Mesenchymal stem cell (in vitro differentiated cells and primary cell): Measurements from ENCODE around the gene LMTK2.

Experiments
- DNase-seq: peaks from one replicate; pipeline ENCODE4 v3.0.0-alpha.2; 2013
- H2AFZ ChIP-seq: one replicate; pipeline ENCODE4 v1.6.1; 2013; ENCODE audit warnings: low read depth, mild to moderate bottlenecking, control low read depth, inconsistent platforms, low read length, moderate library complexity
- H2AK5ac ChIP-seq: 2 replicates; pipeline ENCODE4 v1.6.1; 2013; ENCODE audit warnings: low read length, moderate library complexity, mild to moderate bottlenecking, inconsistent platforms; ENCODE audit not compliant: severe bottlenecking
- H2BK120ac ChIP-seq: one replicate; pipeline ENCODE4 v1.6.1; 2013; ENCODE audit warnings: low read depth, mild to moderate bottlenecking, inconsistent platforms, low read length, moderate library complexity
- H2BK12ac ChIP-seq, 2 experiments: one replicate each; pipeline ENCODE4 v1.6.1; 2013; ENCODE audit warnings: inconsistent platforms in 2 of 2, low read length in 2 of 2, mild to moderate bottlenecking in 2 of 2, moderate library complexity in 2 of 2, control low read depth in 1 of 2
- H2BK15ac ChIP-seq: one replicate; pipeline ENCODE4 v1.6.1; 2013; ENCODE audit warnings: mild to moderate bottlenecking, low read depth, inconsistent platforms; ENCODE audit not compliant: poor library complexity, severe bottlenecking
- H2BK5ac ChIP-seq: 2 replicates; pipeline ENCODE4 v1.6.1; 2013; ENCODE audit warnings: low read depth, mild to moderate bottlenecking, low read length, control low read depth, inconsistent platforms; ENCODE audit not compliant: poor library complexity, severe bottlenecking
- H3K14ac ChIP-seq, 2 experiments: one replicate each; pipeline ENCODE4 v1.6.1; 2013; ENCODE audit warnings: inconsistent platforms in 2 of 2, low read length in 2 of 2, control low read depth in 1 of 2, mild to moderate bottlenecking in 1 of 2, moderate library complexity in 1 of 2
- H3K18ac ChIP-seq, 2 experiments: one replicate each; pipeline ENCODE4 v1.6.1; 2013; ENCODE audit warnings: inconsistent platforms in 2 of 2, low read length in 2 of 2, control low read depth in 1 of 2, low read depth in 1 of 2, mild to moderate bottlenecking in 1 of 2
- H3K23ac ChIP-seq, 2 experiments: one replicate each; pipeline ENCODE4 v1.6.1; 2013; ENCODE audit warnings: inconsistent platforms in 2 of 2, low read length in 2 of 2, mild to moderate bottlenecking in 2 of 2, moderate library complexity in 2 of 2, control low read depth in 1 of 2
- H3K27ac ChIP-seq: 2 replicates; pipeline ENCODE4 v1.5.1; 2013; ENCODE audit warnings: mild to moderate bottlenecking, moderate library complexity, low read length, control low read depth, inconsistent platforms; ENCODE audit not compliant: poor library complexity, severe bottlenecking
- H3K27me3 ChIP-seq, 2 experiments: 2 replicates each; pipeline versions ENCODE4 v1.6.1 to v1.7.0; 2013; ENCODE audit warnings: low read length in 2 of 2, mild to moderate bottlenecking in 2 of 2, moderate library complexity in 2 of 2, control low read depth in 1 of 2, inconsistent platforms in 1 of 2; ENCODE audit not compliant: control insufficient read depth in 1 of 2, insufficient read depth in 1 of 2
- H3K36me3 ChIP-seq, 2 experiments: 2 replicates each; pipeline versions ENCODE4 v1.6.1 to v1.7.0; 2013; ENCODE audit warnings: low read length in 2 of 2, control low read depth in 1 of 2, inconsistent platforms in 1 of 2, low read depth in 1 of 2, mild to moderate bottlenecking in 1 of 2; ENCODE audit not compliant: insufficient read depth in 2 of 2, control insufficient read depth in 1 of 2
- H3K4ac ChIP-seq, 2 experiments: one replicate each; pipeline ENCODE4 v1.6.1; 2013; ENCODE audit warnings: inconsistent platforms in 2 of 2, low read length in 2 of 2, mild to moderate bottlenecking in 2 of 2, moderate library complexity in 2 of 2, control low read depth in 1 of 2, low read depth in 1 of 2
- H3K4me1 ChIP-seq: 2 replicates; pipeline ENCODE4 v1.6.1; 2013; ENCODE audit warnings: low read depth, low read length, control low read depth; ENCODE audit not compliant: control insufficient read depth, insufficient read depth
- H3K4me2 ChIP-seq: 2 replicates; pipeline ENCODE4 v1.6.1; 2013; ENCODE audit warnings: low read length, mild to moderate bottlenecking, inconsistent platforms; ENCODE audit not compliant: poor library complexity, severe bottlenecking
- H3K4me3 ChIP-seq, 2 experiments: 2 replicates each; pipeline versions ENCODE4 v1.5.1 to v1.7.0; 2013; ENCODE audit warnings: low read length in 2 of 2, mild to moderate bottlenecking in 2 of 2, control low read depth in 1 of 2, low read depth in 1 of 2; ENCODE audit not compliant: insufficient read depth in 1 of 2
- H3K79me1 ChIP-seq: replicated peaks from 2 replicates; pipeline ENCODE4 v1.6.1; 2013; ENCODE audit warnings: mild to moderate bottlenecking, control low read depth, low read length, inconsistent platforms; ENCODE audit not compliant: poor library complexity, severe bottlenecking
- H3K9ac ChIP-seq: 2 replicates; pipeline ENCODE4 v1.7.0; 2013; ENCODE audit warnings: mild to moderate bottlenecking, low read length, moderate library complexity
- H3K9me3 ChIP-seq: 2 replicates; pipeline ENCODE4 v1.7.0; 2013; ENCODE audit warnings: mild to moderate bottlenecking, low read length; ENCODE audit not compliant: control insufficient read depth
- H4K8ac ChIP-seq: one replicate; pipeline ENCODE4 v1.6.1; 2013; ENCODE audit warnings: inconsistent platforms, mild to moderate bottlenecking, low read length, moderate library complexity
- H4K91ac ChIP-seq: one replicate; pipeline ENCODE4 v1.6.1; 2013; ENCODE audit warnings: mild to moderate bottlenecking, low read length, inconsistent platforms
- WGBS: methylation state at CpG from one replicate; pipeline ENCODE4 v1.1.7; 2013; ENCODE audit warnings: mixed read lengths; 5-methylcytosine and 5-hydroxymethylcytosine counted together

LMTK2 gene

DNA sequence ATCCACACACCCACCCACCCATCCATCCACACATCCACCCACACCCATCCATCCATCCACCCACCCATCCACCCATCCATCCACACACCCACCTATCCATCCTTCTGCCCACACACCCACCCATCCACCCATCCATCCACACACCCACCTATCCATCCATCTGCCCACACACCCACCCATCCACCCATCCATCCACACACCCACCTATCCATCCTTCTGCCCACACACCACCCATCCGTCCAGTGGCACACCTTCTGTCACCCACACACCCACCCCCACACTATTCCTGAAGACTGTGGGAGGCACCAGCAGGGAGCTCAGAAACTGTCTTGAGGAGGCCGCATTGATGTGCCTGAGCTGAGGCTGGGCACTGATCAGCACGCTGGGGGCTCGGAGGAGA is 136.3 kb downstream of the LMTK2 start:
- no peaks in the 10 kb centered on the region for H3K27me3 ChIP-seq
- no peaks in the 10 kb centered on the region for H3K9me3 ChIP-seq
- no peak overlapping the region for H4K91ac ChIP-seq
- no peak overlapping the region for H3K23ac ChIP-seq
- H2BK5ac ChIP-seq: no peak overlapping the region
- H2AFZ ChIP-seq: no peak overlapping the region
- no peak overlapping the region for H3K4me3 ChIP-seq
- no peak overlapping the region for H2BK12ac ChIP-seq
- H3K4me2 ChIP-seq: no peak overlapping the region
- DNase-seq: no peak
- H3K14ac ChIP-seq: no peak overlapping the region
- no peak overlapping the region for H3K9ac ChIP-seq
- no peak overlapping the region for H3K18ac ChIP-seq
- H2BK120ac ChIP-seq: no peak overlapping the region
- H2AK5ac ChIP-seq: no peak overlapping the region
- no peak overlapping the region for H4K8ac ChIP-seq
- H3K27ac ChIP-seq: no peak overlapping the region
- peaks cover 35 to 78% of the 10 kb centered on the region in 2 experiments for H3K36me3 ChIP-seq
- H3K79me1 ChIP-seq: peaks cover 20% of the 10 kb centered on the region
- H3K4me1 ChIP-seq: peaks cover 9% of the 10 kb centered on the region
- no peak overlapping the region for H3K4ac ChIP-seq
- H2BK15ac ChIP-seq: no peak overlapping the region
- WGBS: 79% methylated on average over 4 of the region's 4 CpGs

- no peak overlapping the region for H2AFZ ChIP-seq
- peaks cover 7% of the 10 kb centered on the region for H3K4me1 ChIP-seq
- H2BK120ac ChIP-seq: no peak overlapping the region
- no peak overlapping the region for H3K27ac ChIP-seq
- no peak overlapping the region for H2BK5ac ChIP-seq
- H2AK5ac ChIP-seq: no peak overlapping the region
- no peak overlapping the region for H3K4ac ChIP-seq
- peaks cover 29% of the 10 kb centered on the region for H3K79me1 ChIP-seq
- no peak overlapping the region for H4K91ac ChIP-seq
- H3K18ac ChIP-seq: no peak overlapping the region
- H3K9me3 ChIP-seq: no peaks in the 10 kb centered on the region
- peaks cover 23 to 74% of the 10 kb centered on the region in 2 experiments for H3K36me3 ChIP-seq
- H3K27me3 ChIP-seq: no peaks in the 10 kb centered on the region
- no peak overlapping the region for H2BK12ac ChIP-seq
- no peak for DNase-seq
- H3K14ac ChIP-seq: no peak overlapping the region
- peak overlapping the region in 1 of 2 experiments; percentile 31 for H3K4me3 ChIP-seq
- no peak overlapping the region for H3K23ac ChIP-seq
- H2BK15ac ChIP-seq: no peak overlapping the region
- 99% methylated on average over 14 of the region's 14 CpGs for WGBS
- no peak overlapping the region for H3K4me2 ChIP-seq
- no peak overlapping the region for H3K9ac ChIP-seq
- no peak overlapping the region for H4K8ac ChIP-seq
These were observed 138.2 kb downstream of the LMTK2 start for GRCh38 chr7:98244871-98245270.

GRCh38 chr7:98248156-98248555 is 141.5 kb downstream of the LMTK2 start:
- H3K79me1 ChIP-seq: peaks cover 41% of the 10 kb centered on the region
- H2BK120ac ChIP-seq: no peak overlapping the region
- no peak overlapping the region for H2AK5ac ChIP-seq
- no peak overlapping the region for H3K23ac ChIP-seq
- H3K27me3 ChIP-seq: no peaks in the 10 kb centered on the region
- WGBS: 97% methylated on average over 12 of the region's 12 CpGs
- no peak overlapping the region for H2BK5ac ChIP-seq
- H3K4me3 ChIP-seq: no peak overlapping the region
- H3K36me3 ChIP-seq: peaks cover 8 to 50% of the 10 kb centered on the region in 2 experiments
- no peaks in the 10 kb centered on the region for H3K9me3 ChIP-seq
- no peak overlapping the region for H2BK15ac ChIP-seq
- H3K9ac ChIP-seq: no peak overlapping the region
- no peak overlapping the region for H3K18ac ChIP-seq
- no peak overlapping the region for H3K27ac ChIP-seq
- no peak overlapping the region for H2AFZ ChIP-seq
- peaks cover 16% of the 10 kb centered on the region for H3K4me1 ChIP-seq
- H3K4me2 ChIP-seq: no peak overlapping the region
- H4K91ac ChIP-seq: no peak overlapping the region
- H3K14ac ChIP-seq: no peak overlapping the region
- no peak overlapping the region for H2BK12ac ChIP-seq
- no peak for DNase-seq
- H4K8ac ChIP-seq: no peak overlapping the region
- H3K4ac ChIP-seq: no peak overlapping the region

DNA sequence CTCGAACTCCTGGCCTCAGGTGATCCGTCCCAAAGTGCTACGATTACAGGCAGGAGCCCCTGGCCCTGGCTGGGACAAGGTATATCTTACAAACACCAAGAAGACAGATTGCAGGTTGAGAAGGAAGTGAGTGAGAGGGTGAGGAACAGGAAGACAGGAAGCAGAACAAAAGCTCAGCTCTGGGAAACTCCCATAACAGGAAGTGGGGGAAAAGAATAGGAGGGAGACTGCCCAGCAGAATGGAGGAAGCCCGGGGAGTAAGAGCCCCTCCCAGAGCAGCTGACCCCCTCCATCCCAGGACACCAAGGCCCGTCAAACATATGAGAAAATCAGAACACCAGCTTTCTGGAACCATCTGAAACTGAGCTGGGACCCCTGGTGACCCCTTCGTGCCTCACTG is 142.4 kb downstream of the LMTK2 start:
- H2AK5ac ChIP-seq: no peak overlapping the region
- no peaks in the 10 kb centered on the region for H3K9me3 ChIP-seq
- no peak overlapping the region for H2BK120ac ChIP-seq
- no peak overlapping the region for H3K27ac ChIP-seq
- no peak overlapping the region for H3K23ac ChIP-seq
- H3K4me1 ChIP-seq: peaks cover 20% of the 10 kb centered on the region
- H2BK12ac ChIP-seq: no peak overlapping the region
- no peak overlapping the region for H2AFZ ChIP-seq
- no peak overlapping the region for H4K91ac ChIP-seq
- WGBS: 84% methylated on average over 6 of the region's 6 CpGs
- H3K18ac ChIP-seq: no peak overlapping the region
- H3K4me2 ChIP-seq: no peak overlapping the region
- no peak overlapping the region for H2BK15ac ChIP-seq
- no peak overlapping the region for H3K9ac ChIP-seq
- H4K8ac ChIP-seq: no peak overlapping the region
- H3K4me3 ChIP-seq: no peak overlapping the region
- no peaks in the 10 kb centered on the region for H3K27me3 ChIP-seq
- no peak overlapping the region for H3K4ac ChIP-seq
- H3K14ac ChIP-seq: no peak overlapping the region
- H3K79me1 ChIP-seq: peaks cover 44% of the 10 kb centered on the region
- no peak overlapping the region for H2BK5ac ChIP-seq
- DNase-seq: no peak
- peaks cover 8 to 41% of the 10 kb centered on the region in 2 experiments for H3K36me3 ChIP-seq
